ENCODE measurements around the gene CASP2. TPM values are rescaled to one million over a fixed set of nuclear protein-coding genes. Genes with fewer than 3 reads are reported as not detected.

Gene CASP2
- total and polyA plus RNA-seq, 2 of the 8 experiments (the other 6 are each of a cell fraction or from before 2014, with no cell fraction given) = 23.7 to 35.3 TPM

GRCh38 chr7:143304938-143305337 lies 16.8 kb downstream of the CASP2 start:
- no peak overlapping the region for H3K27ac ChIP-seq (ENCODE audit: low read depth, low read length)
- no peaks in the 10 kb centered on the region for H3K4me1 ChIP-seq (replicated peaks in 1 of 4; ENCODE audit: control insufficient read depth in 3 of 4, insufficient read depth in 4 of 4, low read length in 3 of 4)
- H2BK20ac ChIP-seq (ENCODE audit: low read length) = no peak overlapping the region
- H3K4ac ChIP-seq (replicated peaks; ENCODE audit: insufficient read length, low read depth, low read length) = no peak overlapping the region
- H3K4me2 ChIP-seq (ENCODE audit: insufficient read depth in 1 of 2, low read depth in 2 of 2, low read length in 2 of 2) = no peak overlapping the region
- no peaks in the 10 kb centered on the region for H3K79me2 ChIP-seq (ENCODE audit: control insufficient read depth in 1 of 2, insufficient read depth in 2 of 2, low read length in 2 of 2)
- H2BK12ac ChIP-seq (ENCODE audit: low read depth, low read length) = no peak overlapping the region
- no peak overlapping the region for H2AFZ ChIP-seq (ENCODE audit: low read length)
- H4K91ac ChIP-seq (replicated peaks; ENCODE audit: insufficient read length, low read length) = no peak overlapping the region
- H2BK15ac ChIP-seq (ENCODE audit: low read length) = no peak overlapping the region
- H2BK5ac ChIP-seq (ENCODE audit: low read depth, low read length) = no peak overlapping the region
- H3K36me3 ChIP-seq (ENCODE audit: control insufficient read depth in 2 of 4, insufficient read depth in 4 of 4, low read length in 3 of 4) = peaks cover 48 to 77% (median 74%) of the 10 kb centered on the region in 4 experiments
- no peak overlapping the region for H3K14ac ChIP-seq (ENCODE audit: insufficient read length)
- H3K4me3 ChIP-seq (ENCODE audit: extremely low read depth in 1 of 4, insufficient read depth in 2 of 4, low read depth in 3 of 4, low read length in 4 of 4) = no peak overlapping the region
- no peak overlapping the region for H2BK120ac ChIP-seq (replicated peaks; ENCODE audit: low read depth, low read length)
- FAIRE-seq (no peak), DNase-seq (ENCODE audit: low read depth in 1 of 2, low spot score in 2 of 2) (no peak)
- no peak overlapping the region for H4K8ac ChIP-seq (ENCODE audit: extremely low read depth, insufficient read depth, low read length)
- ChIA-PET CTCF (ENCODE audit: partially characterized antibody) (interaction anchor here (0.8 to 8.2 kb wide), 22 partner anchors 11 to 103 kb away, joined by 3 to 85 read pairs (median 6); partner anchors contain the start of genes CASP2, CLCN1, EPHA1 and GSTK1), POLR2A (ENCODE audit: partially characterized antibody) (interaction anchor here (1.4 to 2.3 kb wide), 2 partner anchors 13 to 17 kb away, joined by 3 to 7 read pairs; partner anchors contain the start of gene CASP2)
- no peak overlapping the region; a peak in 1 of 7 replicates for H3K9ac ChIP-seq (replicated peaks in 1 of 4; ENCODE audit: extremely low read depth in 1 of 4, low read depth in 3 of 4, low read length in 3 of 4)
- H4K20me1 ChIP-seq (replicated peaks in 1 of 2; ENCODE audit: control insufficient read depth in 1 of 2, insufficient read depth in 2 of 2, low read length in 2 of 2) = peaks cover 3 to 6% of the 10 kb centered on the region in 2 experiments
- no peak overlapping the region for H3K56ac ChIP-seq (replicated peaks; ENCODE audit: insufficient read length, low read depth, low read length)
- no peak overlapping the region for H2AK5ac ChIP-seq (ENCODE audit: low read depth, low read length)
- no peak overlapping the region for H3K18ac ChIP-seq (ENCODE audit: extremely low read depth, low read length)
- H3K79me1 ChIP-seq (ENCODE audit: low read depth, low read length) = no peaks in the 10 kb centered on the region; the same call in 1 of the 2 replicates
- H3K23ac ChIP-seq (ENCODE audit: insufficient read length) = no peak overlapping the region
- WGBS, 2 experiments (ENCODE audit: extremely low coverage in 1 of 2, insufficient coverage in 1 of 2, insufficient read length in 1 of 2, insufficient replicate concordance in 2 of 2, low coverage in 1 of 2, low lambda C conversion rate in 2 of 2, missing lambda C conversion rate in 1 of 2) = 95% methylated on average over 6 of the region's 6 CpGs; no CpG with 5 or more reads in 1 of the 2 experiments
- H3K9me3 ChIP-seq (ENCODE audit: insufficient read depth in 2 of 2, low read depth in 1 of 2, low read length in 1 of 2) = no peaks in the 10 kb centered on the region
- H3K23me2 ChIP-seq (ENCODE audit: low read depth, low read length) = no peaks in the 10 kb centered on the region
- H3K27me3 ChIP-seq (replicated peaks in 1 of 4; ENCODE audit: control insufficient read depth in 3 of 4, extremely low read depth in 1 of 4, insufficient read depth in 3 of 4, low read length in 3 of 4) = no peaks in the 10 kb centered on the region
- H4K5ac ChIP-seq (ENCODE audit: insufficient read length, low read depth, low read length) = no peak overlapping the region
- TF ChIP-seq SIRT6 (IDR thresholded peaks at IDR 0.05; ENCODE audit: low read length) (no peak), RFX5 (IDR thresholded peaks at IDR 0.05; ENCODE audit: borderline replicate concordance, low read depth, low read length) (no peak), GABPA (IDR thresholded peaks at IDR 0.05; ENCODE audit: borderline replicate concordance, insufficient read depth, low read length) (no peak), CHD1 (IDR thresholded peaks at IDR 0.05; ENCODE audit: low read depth, low read length) (no peak), TAF1 (IDR thresholded peaks at IDR 0.05; ENCODE audit: low read depth, low read length) (no peak), GTF2F1 (IDR thresholded peaks at IDR 0.05; ENCODE audit: borderline replicate concordance, low read depth, low read length) (no peak), RXRA (IDR thresholded peaks at IDR 0.05; ENCODE audit: insufficient read depth, low read depth, low read length) (no peak), ATF3 (IDR thresholded peaks at IDR 0.05; ENCODE audit: insufficient read depth, low read depth, low read length) (no peak), RNF2 (IDR thresholded peaks at IDR 0.05; ENCODE audit: borderline replicate concordance, low read depth, low read length, missing control alignments, poor library complexity, severe bottlenecking) (no peak), POU5F1 (IDR thresholded peaks at IDR 0.05; ENCODE audit: low read depth, low read length) (no peak), SP1 (IDR thresholded peaks at IDR 0.05; ENCODE audit: low read depth, low read length) (no peak)

Measured in H1 (cell line).